MM.1S (cell line): ENCODE data around the gene FGF12.

ENCODE experiments used
- DNase-seq: peaks from one replicate; pipeline ENCODE4 v3.0.0-alpha.2; 2015
- H2AFZ ChIP-seq: fragments of 300-600 bp; sonication (generic); 2 replicates; pipeline ENCODE4 v1.6.0; 2016; ENCODE audit warnings: antibody characterized with exemption, low read length
- H3F3A ChIP-seq: fragments of 300-600 bp; sonication (generic); 2 replicates; pipeline ENCODE4 v1.6.1; 2016; ENCODE audit warnings: mild to moderate bottlenecking, antibody characterized with exemption, low read length, moderate library complexity, mixed read lengths; ENCODE audit not compliant: insufficient read depth
- H3K27ac ChIP-seq: fragments of 300-600 bp; sonication (generic); 2 replicates; pipeline ENCODE4 v1.5.1; 2016; ENCODE audit warnings: mild to moderate bottlenecking, low read length
- H3K27me3 ChIP-seq: fragments of 300-600 bp; sonication (generic); replicated peaks from 2 replicates; pipeline ENCODE4 v1.6.0; 2016; ENCODE audit warnings: low read length; ENCODE audit not compliant: insufficient read depth
- H3K36me3 ChIP-seq: fragments of 300-600 bp; sonication (generic); replicated peaks from 2 replicates; pipeline ENCODE4 v1.6.1; 2016; ENCODE audit warnings: mild to moderate bottlenecking, low read length, mixed read lengths; ENCODE audit not compliant: insufficient read depth
- H3K4me1 ChIP-seq: fragments of 300-600 bp; sonication (generic); 2 replicates; pipeline ENCODE4 v1.6.1; 2016; ENCODE audit warnings: low read length, mixed read lengths
- H3K4me2 ChIP-seq: fragments of 300-600 bp; sonication (generic); 2 replicates; pipeline ENCODE4 v1.6.0; 2016; ENCODE audit warnings: low read depth, low read length
- H3K4me3 ChIP-seq: fragments of 300-600 bp; sonication (generic); 2 replicates; pipeline ENCODE4 v1.5.1; 2016; ENCODE audit warnings: low read length, mixed read lengths
- H3K79me2 ChIP-seq: fragments of 300-600 bp; sonication (generic); 2 replicates; pipeline ENCODE4 v1.6.1; 2016; ENCODE audit warnings: mixed run types, low read length, mixed read lengths
- H3K9ac ChIP-seq: fragments of 300-600 bp; sonication (generic); 2 replicates; pipeline ENCODE4 v1.6.1; 2016; ENCODE audit warnings: low read length, mixed read lengths
- H3K9me2 ChIP-seq: fragments of 300-600 bp; sonication (generic); replicated peaks from 2 replicates; pipeline ENCODE4 v1.6.1; 2016; ENCODE audit warnings: mild to moderate bottlenecking, low read length, mixed read lengths; ENCODE audit not compliant: insufficient read depth
- H3K9me3 ChIP-seq: fragments of 300-600 bp; sonication (generic); replicated peaks from 2 replicates; pipeline ENCODE4 v1.6.1; 2016; ENCODE audit warnings: mild to moderate bottlenecking, low read length, mixed read lengths; ENCODE audit not compliant: insufficient read depth
- H4K20me1 ChIP-seq: fragments of 300-600 bp; sonication (generic); 2 replicates; pipeline ENCODE4 v1.6.1; 2016; ENCODE audit warnings: mild to moderate bottlenecking, low read length, moderate library complexity, mixed read lengths; ENCODE audit not compliant: insufficient read depth
- CTCF ChIP-seq: fragments of 300-600 bp; sonication (generic); IDR thresholded peaks from 2 replicates; pipeline ENCODE4 v1.5.1; 2016; ENCODE audit warnings: antibody characterized with exemption, low read length, mixed read lengths
- EZH2 ChIP-seq: fragments of 300-600 bp; sonication (generic); optimal IDR thresholded peaks from 2 replicates; pipeline ENCODE3; 2017; ENCODE audit warnings: low read depth, mild to moderate bottlenecking, antibody characterized with exemption, low read length, mixed read lengths
- EZH2phosphoT487 ChIP-seq: fragments of 300-600 bp; sonication (generic); IDR thresholded peaks from 2 replicates; pipeline ENCODE4 v1.6.1; 2018; ENCODE audit warnings: antibody characterized with exemption, low read length

The FGF12 gene

GRCh38 chr3:192482391-192482790 lies 244.9 kb downstream of the FGF12 start:
- no peak overlapping the region for H2AFZ ChIP-seq
- TF ChIP-seq EZH2phosphoT487 (no peak), CTCF (no peak), EZH2 (no peak)
- no peak overlapping the region for H3K9ac ChIP-seq
- no peaks in the 10 kb centered on the region for H3K36me3 ChIP-seq
- no peak overlapping the region for H3K27ac ChIP-seq
- H3K4me3 ChIP-seq: no peak overlapping the region
- H3K4me1 ChIP-seq: no peaks in the 10 kb centered on the region
- no peaks in the 10 kb centered on the region for H3K9me3 ChIP-seq
- no peak overlapping the region for H3K4me2 ChIP-seq
- H3K27me3 ChIP-seq: no peaks in the 10 kb centered on the region
- no peaks in the 10 kb centered on the region for H3K9me2 ChIP-seq
- no peaks in the 10 kb centered on the region for H4K20me1 ChIP-seq
- DNase-seq: no peak
- H3K79me2 ChIP-seq: no peaks in the 10 kb centered on the region
- H3F3A ChIP-seq: no peaks in the 10 kb centered on the region

- no peak overlapping the region for H3K4me3 ChIP-seq
- H3K9me3 ChIP-seq: no peaks in the 10 kb centered on the region
- no peaks in the 10 kb centered on the region for H3K79me2 ChIP-seq
- H4K20me1 ChIP-seq: no peaks in the 10 kb centered on the region
- no peak overlapping the region for H2AFZ ChIP-seq
- no peaks in the 10 kb centered on the region for H3K36me3 ChIP-seq
- TF ChIP-seq EZH2phosphoT487 (no peak), CTCF (no peak), EZH2 (no peak)
- no peaks in the 10 kb centered on the region for H3K4me1 ChIP-seq
- H3K27me3 ChIP-seq: no peaks in the 10 kb centered on the region
- no peaks in the 10 kb centered on the region for H3K9me2 ChIP-seq
- DNase-seq: no peak
- no peak overlapping the region for H3K4me2 ChIP-seq
- H3F3A ChIP-seq: no peaks in the 10 kb centered on the region
- H3K9ac ChIP-seq: no peak overlapping the region
- H3K27ac ChIP-seq: no peak overlapping the region
These were observed 245.7 kb downstream of the FGF12 start for GRCh38 chr3:192481638-192482037.

GRCh38 chr3:192467230-192468140 lies 259.9 kb downstream of the FGF12 start:
- Histone ChIP-seq H3K27ac (no peak overlapping the region), H3K4me1 (no peaks in the 10 kb centered on the region), H3K4me2 (no peak overlapping the region), H3K9me3 (no peaks in the 10 kb centered on the region), H3K79me2 (no peaks in the 10 kb centered on the region), H3K9ac (no peak overlapping the region), H3K36me3 (no peaks in the 10 kb centered on the region), H3K4me3 (no peak overlapping the region), H2AFZ (no peak overlapping the region; the same call in 1 of the 2 replicates), H3K9me2 (no peaks in the 10 kb centered on the region), H4K20me1 (no peaks in the 10 kb centered on the region), H3F3A (no peaks in the 10 kb centered on the region), H3K27me3 (no peaks in the 10 kb centered on the region)
- TF ChIP-seq EZH2phosphoT487: no peak
- TF ChIP-seq CTCF: peak; percentile 98
- no peak for TF ChIP-seq EZH2
- peak; percentile 77 for DNase-seq
